Measurements from ENCODE around the gene MSTO1. TPM values are rescaled to one million over a fixed set of nuclear protein-coding genes. Genes with fewer than 3 reads are reported as not detected.
A peak's percentile ranks its signal among the peaks of the same experiment; 100 is the strongest.

Gene MSTO1
- total and polyA plus RNA-seq, 10 of the 15 experiments (the other 5 are each of a cell fraction or from before 2014, with no cell fraction given), result 16.1 to 87.9 (median 46.6) TPM

DNA sequence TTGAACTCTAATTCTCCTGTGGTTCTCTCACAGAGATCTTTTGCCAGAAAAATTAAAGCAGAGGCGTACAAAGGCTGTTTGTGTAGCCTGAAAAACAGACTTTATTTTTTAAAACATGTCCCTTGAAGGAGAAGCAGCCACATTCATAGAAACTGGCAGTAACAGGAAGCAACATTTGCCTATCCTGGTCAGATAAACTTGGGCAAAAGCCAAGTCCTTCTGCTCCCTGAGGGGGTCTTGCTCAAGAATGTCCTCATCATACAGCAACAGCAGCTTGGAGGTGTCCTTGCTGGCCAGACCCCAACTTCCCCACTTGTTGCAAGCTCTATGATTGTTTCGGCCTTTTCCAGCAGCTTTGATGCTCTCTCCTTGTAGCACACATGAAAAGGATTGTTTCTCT, 36.3 kb downstream of the MSTO1 start (continued):
- TF ChIP-seq, protein P1, sequence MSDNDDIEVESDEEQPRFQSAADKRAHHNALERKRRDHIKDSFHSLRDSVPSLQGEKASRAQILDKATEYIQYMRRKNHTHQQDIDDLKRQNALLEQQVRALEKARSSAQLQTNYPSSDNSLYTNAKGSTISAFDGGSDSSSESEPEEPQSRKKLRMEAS (IDR thresholded peaks at IDR 0.05; ENCODE audit: low read depth, low read length), result no peak

DNA sequence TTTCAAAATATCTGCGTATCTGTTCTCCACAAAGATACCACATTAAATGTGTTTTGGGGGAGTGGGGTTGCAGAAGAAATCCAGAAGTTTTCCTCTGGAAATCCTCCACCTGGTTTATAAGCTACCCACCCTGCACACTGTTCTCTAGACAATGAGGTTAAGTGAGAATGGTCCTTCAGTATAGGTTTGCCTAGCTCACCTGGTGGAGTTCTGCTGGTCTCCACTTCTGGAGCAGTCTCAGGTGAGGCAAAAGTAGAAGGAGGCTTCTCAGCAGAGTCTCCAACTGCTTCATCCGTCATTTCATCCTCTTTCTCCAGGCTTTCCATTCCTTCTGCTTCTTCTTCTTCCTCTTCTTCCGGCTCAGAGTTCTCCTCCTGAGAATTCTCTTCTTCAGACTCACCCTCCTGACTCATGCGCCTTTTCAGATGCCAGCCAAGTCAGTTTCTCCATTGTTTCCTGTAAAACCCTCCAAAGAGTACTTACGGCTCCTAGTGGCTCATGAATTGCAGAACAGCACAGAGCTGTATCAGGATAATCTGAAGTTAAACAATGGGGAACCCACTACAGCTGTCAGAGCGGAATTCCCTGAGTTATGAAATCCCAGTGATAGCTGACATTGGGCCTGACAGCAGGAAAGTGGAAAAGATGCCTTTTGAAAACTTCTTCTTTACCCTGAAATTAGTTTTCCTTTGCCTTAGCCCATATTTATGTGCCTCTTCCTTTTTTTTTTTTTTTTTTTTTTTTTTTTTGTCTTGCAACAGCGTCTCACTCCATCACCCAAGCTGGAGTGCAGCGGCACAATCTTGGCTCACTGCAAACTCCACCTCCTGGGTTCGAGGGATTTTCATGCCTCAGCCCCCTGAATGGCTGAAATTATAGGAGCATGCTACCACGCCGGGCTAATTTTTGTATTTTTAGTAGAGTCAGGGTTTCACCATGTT, 38.5 kb downstream of the MSTO1 start:
- FAIRE-seq (no peak), ATAC-seq (peak; percentile 30; the same call in 2 of the 3 replicates), DNase-seq (ENCODE audit: low read depth, low spot score) (no peak)
- ChIA-PET RAD21 (ENCODE audit: unreplicated experiment) (interaction anchor here (0.7 to 1.3 kb wide), 3 partner anchors 372 to 418 kb away, joined by 3 to 4 read pairs (median 4); no protein-coding TSS in a partner anchor), CTCF (no interaction called here), SMC1A (ENCODE audit: uncharacterized antibody, unreplicated experiment) (no interaction called here), POLR2A (interaction anchor here (0.7 kb wide), 1 partner anchor 387 kb away, joined by 5 read pairs; no protein-coding TSS in a partner anchor)
- H3K4me2 ChIP-seq (ENCODE audit: control insufficient read depth, insufficient read depth), result no peak overlapping the region
- TF ChIP-seq, protein P2, sequence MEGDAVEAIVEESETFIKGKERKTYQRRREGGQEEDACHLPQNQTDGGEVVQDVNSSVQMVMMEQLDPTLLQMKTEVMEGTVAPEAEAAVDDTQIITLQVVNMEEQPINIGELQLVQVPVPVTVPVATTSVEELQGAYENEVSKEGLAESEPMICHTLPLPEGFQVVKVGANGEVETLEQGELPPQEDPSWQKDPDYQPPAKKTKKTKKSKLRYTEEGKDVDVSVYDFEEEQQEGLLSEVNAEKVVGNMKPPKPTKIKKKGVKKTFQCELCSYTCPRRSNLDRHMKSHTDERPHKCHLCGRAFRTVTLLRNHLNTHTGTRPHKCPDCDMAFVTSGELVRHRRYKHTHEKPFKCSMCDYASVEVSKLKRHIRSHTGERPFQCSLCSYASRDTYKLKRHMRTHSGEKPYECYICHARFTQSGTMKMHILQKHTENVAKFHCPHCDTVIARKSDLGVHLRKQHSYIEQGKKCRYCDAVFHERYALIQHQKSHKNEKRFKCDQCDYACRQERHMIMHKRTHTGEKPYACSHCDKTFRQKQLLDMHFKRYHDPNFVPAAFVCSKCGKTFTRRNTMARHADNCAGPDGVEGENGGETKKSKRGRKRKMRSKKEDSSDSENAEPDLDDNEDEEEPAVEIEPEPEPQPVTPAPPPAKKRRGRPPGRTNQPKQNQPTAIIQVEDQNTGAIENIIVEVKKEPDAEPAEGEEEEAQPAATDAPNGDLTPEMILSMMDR (IDR thresholded peaks at IDR 0.05 in 2 of 3, conservative IDR thresholded peaks at IDR 0.05 in 1 of 3; ENCODE audit: control insufficient read depth in 2 of 3, extremely low read depth in 1 of 3, insufficient read depth in 1 of 3, low read depth in 3 of 3, low read length in 3 of 3), result peak in 2 of 3 experiments; percentile 7 to 22; a peak in 1 of 6 replicates
- peak; percentile 46; the same call in 1 of the 2 replicates for TF ChIP-seq RAD21 (IDR thresholded peaks at IDR 0.05; ENCODE audit: insufficient read depth, low read depth, low read length)
- TF ChIP-seq NFIC (IDR thresholded peaks at IDR 0.05; ENCODE audit: low read depth, low read length), result no peak
- no peaks in the 10 kb centered on the region for H4K20me1 ChIP-seq (ENCODE audit: control insufficient read depth, insufficient read depth)
- H2AFZ ChIP-seq (ENCODE audit: control insufficient read depth, low read depth, low read length), result no peak overlapping the region
- H3K27me3 ChIP-seq (replicated peaks in 1 of 2; ENCODE audit: control insufficient read depth in 2 of 2, insufficient read depth in 2 of 2, low read length in 1 of 2), result no peaks in the 10 kb centered on the region
- WGBS (ENCODE audit: insufficient coverage, insufficient replicate concordance, low lambda C conversion rate, missing lambda C conversion rate), result 70% methylated on average over 9 of the region's 11 CpGs
- H3K36me3 ChIP-seq (ENCODE audit: control insufficient read depth in 2 of 2, insufficient read depth in 2 of 2, low read length in 1 of 2), result no peaks in the 10 kb centered on the region
- in situ Hi-C loops (cut with MboI), result no loop called here
- intact Hi-C loops (cut with micrococcal nuclease; ENCODE audit: unreplicated experiment), result no loop called here
- no TSS peak for BruUV-seq (replicated peaks)
- no peak overlapping the region for H3K27ac ChIP-seq (ENCODE audit: control insufficient read depth, insufficient read depth)
- H3K4me1 ChIP-seq (ENCODE audit: control insufficient read depth, insufficient read depth, low read length), result no peaks in the 10 kb centered on the region
- peaks cover 4% of the 10 kb centered on the region; the same call in 2 of the 3 replicates for H3K9me3 ChIP-seq (replicated peaks; ENCODE audit: control insufficient read depth, insufficient read depth, low read length)
- H3K4me3 ChIP-seq, result no peak overlapping the region
- no peaks in the 10 kb centered on the region for H3K79me2 ChIP-seq (ENCODE audit: control insufficient read depth, insufficient read depth, low read length)
- H3K9ac ChIP-seq (ENCODE audit: control insufficient read depth, insufficient read depth, low read length), result no peak overlapping the region

Data from GM12878 (cell line).